A673 (cell line): ENCODE measurements around the gene EXD2.

Experiments used
- EZH2 ChIP-seq: fragments of 200-600 bp; sonication (generic); IDR thresholded peaks from 2 replicates; pipeline ENCODE4 v1.6.1; 2017; ENCODE audit warnings: borderline replicate concordance, low read depth, mild to moderate bottlenecking, mixed read lengths, antibody characterized with exemption, low read length; ENCODE audit not compliant: poor library complexity, severe bottlenecking
- TF ChIP-seq, protein P1 (sequence below): fragments of 300-800, 200-600 bp; sonication (generic); conservative IDR thresholded peaks from 2 replicates; pipeline ENCODE4 v1.5.1; 2017; ENCODE audit warnings: low read depth, mild to moderate bottlenecking, antibody characterized with exemption, low read length, moderate library complexity, mixed read lengths

DNA sequence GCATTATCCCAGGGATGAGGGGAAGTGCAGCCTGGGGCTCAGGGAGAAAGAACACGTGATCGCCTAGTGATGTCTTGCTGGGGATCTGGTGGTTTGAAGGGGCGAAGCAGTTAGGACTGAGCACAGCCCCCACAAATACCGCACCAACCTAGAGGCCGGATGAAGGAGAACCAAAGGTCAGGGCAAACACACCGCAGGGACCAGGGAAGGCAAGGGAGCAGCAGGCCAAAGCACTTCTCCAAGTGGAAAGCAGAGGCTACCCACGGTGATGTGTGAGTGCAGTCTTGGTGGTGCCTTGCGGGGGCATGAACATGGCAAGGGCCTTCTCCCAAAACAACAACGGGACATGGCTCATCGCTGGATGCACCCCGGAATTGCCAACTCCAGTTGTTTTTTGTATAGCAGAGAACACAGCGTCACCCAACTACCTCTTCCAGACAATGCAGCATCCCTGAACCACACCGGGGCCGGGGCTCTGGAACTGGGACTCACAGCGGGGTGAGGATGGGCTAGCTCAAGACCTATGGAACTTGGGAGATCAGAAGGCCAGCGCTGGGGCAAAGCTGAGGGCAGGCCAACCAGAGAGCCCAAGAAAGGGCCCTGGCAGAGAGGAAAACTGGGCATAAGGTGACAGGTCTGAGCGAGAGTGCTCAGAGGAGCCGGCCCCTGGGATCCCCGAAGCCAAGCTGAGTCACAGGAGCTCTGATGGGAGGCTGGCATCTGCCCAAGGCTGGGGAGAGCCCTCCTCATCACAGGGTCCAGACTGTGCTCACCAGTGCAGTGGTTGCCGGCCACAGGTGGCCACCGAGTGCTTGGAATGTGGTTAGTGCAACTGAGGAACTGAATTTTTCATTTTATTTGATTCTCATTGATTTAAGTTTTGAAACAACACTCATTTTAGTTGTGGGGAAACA lies 79.8 kb downstream of the EXD2 start:
- TF ChIP-seq, protein P1, sequence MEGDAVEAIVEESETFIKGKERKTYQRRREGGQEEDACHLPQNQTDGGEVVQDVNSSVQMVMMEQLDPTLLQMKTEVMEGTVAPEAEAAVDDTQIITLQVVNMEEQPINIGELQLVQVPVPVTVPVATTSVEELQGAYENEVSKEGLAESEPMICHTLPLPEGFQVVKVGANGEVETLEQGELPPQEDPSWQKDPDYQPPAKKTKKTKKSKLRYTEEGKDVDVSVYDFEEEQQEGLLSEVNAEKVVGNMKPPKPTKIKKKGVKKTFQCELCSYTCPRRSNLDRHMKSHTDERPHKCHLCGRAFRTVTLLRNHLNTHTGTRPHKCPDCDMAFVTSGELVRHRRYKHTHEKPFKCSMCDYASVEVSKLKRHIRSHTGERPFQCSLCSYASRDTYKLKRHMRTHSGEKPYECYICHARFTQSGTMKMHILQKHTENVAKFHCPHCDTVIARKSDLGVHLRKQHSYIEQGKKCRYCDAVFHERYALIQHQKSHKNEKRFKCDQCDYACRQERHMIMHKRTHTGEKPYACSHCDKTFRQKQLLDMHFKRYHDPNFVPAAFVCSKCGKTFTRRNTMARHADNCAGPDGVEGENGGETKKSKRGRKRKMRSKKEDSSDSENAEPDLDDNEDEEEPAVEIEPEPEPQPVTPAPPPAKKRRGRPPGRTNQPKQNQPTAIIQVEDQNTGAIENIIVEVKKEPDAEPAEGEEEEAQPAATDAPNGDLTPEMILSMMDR = no peak
- TF ChIP-seq EZH2 = no peak
